Left lung (tissue), 10 donors: ENCODE measurements around the gene KATNA1. TPM values are rescaled to one million over a fixed set of nuclear protein-coding genes. Genes with fewer than 3 reads are reported as not detected.
"Not testable (repeated sequence)": the region's sequence is repeated elsewhere in the genome, so short reads cannot be mapped to it uniquely, and the experiment has no call there.

Source experiments
- ATAC-seq: fragments of 200-7000 bp; cut with Tn5 transposase; one replicate; pipeline ENCODE4 v1.9.1; 2020; ENCODE audit warnings: moderate library complexity
- DNase-seq, 4 donors: peaks; one replicate each; pipeline ENCODE4 v3.0.0-alpha.2; 2013 to 2020
- H3K27ac ChIP-seq, 2 donors: fragments of 200-600 bp; sonication (generic) in 1 of 2; one replicate each; pipeline versions ENCODE4 v1.5.0 to v1.8.0; 2020 to 2021
- H3K27me3 ChIP-seq, 2 donors: fragments of 200-600 bp; sonication (generic) in 1 of 2; one replicate each; pipeline versions ENCODE4 v1.5.0 to v1.8.0; 2020 to 2021
- H3K36me3 ChIP-seq, 2 donors: fragments of 200-600 bp; sonication (generic) in 1 of 2; one replicate each; pipeline versions ENCODE4 v1.5.0 to v1.8.0; 2020 to 2021
- H3K4me1 ChIP-seq, 2 donors: fragments of 200-600 bp; one replicate each; pipeline ENCODE4 v1.8.0; 2021
- H3K4me3 ChIP-seq, 2 donors: fragments of 200-600 bp; sonication (generic) in 1 of 2; one replicate each; pipeline versions ENCODE4 v1.5.0 to v1.8.0; 2020 to 2021; ENCODE audit warnings: mild to moderate bottlenecking in 1 of 2
- H3K9me3 ChIP-seq, 2 donors: fragments of 200-600 bp; sonication (generic) in 1 of 2; one replicate each; pipeline versions ENCODE4 v1.5.0 to v1.8.0; 2020 to 2021
- CTCF ChIP-seq, 2 donors: fragments of 200-600 bp; sonication (generic) in 1 of 2; IDR thresholded peaks; one replicate each; pipeline versions ENCODE4 v1.5.0 to v1.8.0; 2021; ENCODE audit warnings: antibody characterized with exemption in 2 of 2
- intact Hi-C, 2 donors: fragments of 100-400 bp; cut with DNase I; formaldehyde crosslinking; loops; one replicate each; pipeline versions ENCODE4 v1.11.2 to v1.14.2; 2022
- polyA plus RNA-seq, 6 donors: library from polyadenylated mRNA; unstranded; fragments of 120-200 nt; gene quantifications; one replicate each; pipeline ENCODE4 v1.2.1, GENCODE V29; 2013; ENCODE audit not compliant: insufficient read length in 6 of 6
- total RNA-seq, 2 donors: library from RNA; stranded (reverse); fragmentation: NEBNext Ultra II Directional; extraction: Animal tissue kit (Norgen Biotek cat#: 25700); gene quantifications; one replicate each; pipeline ENCODE4 v1.2.1, GENCODE V29; 2021
- donor health status: DM: no; HTN: yes; CAD: no.
- donor health status: DM: no; HTN: no; CAD: no.

The KATNA1 gene
- total and polyA plus RNA-seq, 8 donors, result 11.6 to 35.3 (median 31.7) TPM

GRCh38 chr6:149694921-149695320 is 46.4 kb upstream of the KATNA1 start:
- H3K36me3 ChIP-seq, result peaks cover 0 to 52% of the 10 kb centered on the region in 2 donors
- no peak overlapping the region for H3K27ac ChIP-seq
- ATAC-seq (no peak), DNase-seq (no peak)
- intact Hi-C loops, result no loop called here
- H3K4me1 ChIP-seq, result peaks cover 0 to 2% of the 10 kb centered on the region in 2 donors
- no peak overlapping the region for H3K4me3 ChIP-seq
- TF ChIP-seq CTCF (IDR thresholded peaks at IDR 0.05), result no peak
- no peaks in the 10 kb centered on the region for H3K9me3 ChIP-seq
- H3K27me3 ChIP-seq, result no peaks in the 10 kb centered on the region

- H3K36me3 ChIP-seq, result peaks cover 0 to 76% of the 10 kb centered on the region in 2 donors
- H3K4me3 ChIP-seq, result no peak overlapping the region
- no peaks in the 10 kb centered on the region for H3K4me1 ChIP-seq
- no peak for ATAC-seq
- no peak for DNase-seq
- H3K27me3 ChIP-seq, result no peaks in the 10 kb centered on the region
- no peak for TF ChIP-seq CTCF (IDR thresholded peaks at IDR 0.05)
- intact Hi-C loops, result no loop called here
- H3K27ac ChIP-seq, result no peak overlapping the region
- H3K9me3 ChIP-seq, result no peaks in the 10 kb centered on the region
Observed at GRCh38 chr6:149691201-149691600, 42.7 kb upstream of the KATNA1 start.

GRCh38 chr6:149686230-149686629 is 37.7 kb upstream of the KATNA1 start:
- no peak for ATAC-seq
- H3K4me1 ChIP-seq, result no peaks in the 10 kb centered on the region
- no peak for DNase-seq
- intact Hi-C loops, result no loop called here
- H3K36me3 ChIP-seq, result peaks cover 0 to 74% of the 10 kb centered on the region in 2 donors
- H3K27me3 ChIP-seq, result no peaks in the 10 kb centered on the region
- no peak overlapping the region for H3K4me3 ChIP-seq
- TF ChIP-seq CTCF (IDR thresholded peaks at IDR 0.05), result no peak
- H3K9me3 ChIP-seq, result no peaks in the 10 kb centered on the region
- no peak overlapping the region for H3K27ac ChIP-seq

GRCh38 chr6:149683256-149683859 is 34.8 kb upstream of the KATNA1 start:
- Histone ChIP-seq H3K27me3 (no peaks in the 10 kb centered on the region), H3K27ac (no peak overlapping the region), H3K9me3 (no peaks in the 10 kb centered on the region), H3K36me3 (peaks cover 0 to 64% of the 10 kb centered on the region in 2 donors), H3K4me3 (no peak overlapping the region), H3K4me1 (no peaks in the 10 kb centered on the region)
- ATAC-seq, result no peak
- DNase-seq, result no peak
- intact Hi-C loops, result no loop called here
- no peak for TF ChIP-seq CTCF (IDR thresholded peaks at IDR 0.05)

GRCh38 chr6:149681845-149682244 is 33.3 kb upstream of the KATNA1 start:
- DNase-seq, H3K9me3 ChIP-seq, H3K4me1 ChIP-seq, H3K4me3 ChIP-seq, intact Hi-C loops, ATAC-seq, H3K27me3 ChIP-seq, H3K27ac ChIP-seq: not testable (repeated sequence)
- peaks cover 0 to 65% of the 10 kb centered on the region in 2 donors for H3K36me3 ChIP-seq

- no peaks in the 10 kb centered on the region for H3K9me3 ChIP-seq
- H3K36me3 ChIP-seq, result peaks cover 0 to 70% of the 10 kb centered on the region in 2 donors
- ATAC-seq, result no peak
- no peak for DNase-seq
- intact Hi-C loops, result no loop called here
- no peaks in the 10 kb centered on the region for H3K4me1 ChIP-seq
- no peak for TF ChIP-seq CTCF (IDR thresholded peaks at IDR 0.05)
- H3K27ac ChIP-seq, result no peak overlapping the region
- no peaks in the 10 kb centered on the region for H3K27me3 ChIP-seq
- no peak overlapping the region for H3K4me3 ChIP-seq
Observed at GRCh38 chr6:149681209-149681608, 32.7 kb upstream of the KATNA1 start.
